Calu3 (cell line): ENCODE results near the gene C5orf46. TPM values are rescaled to one million over a fixed set of nuclear protein-coding genes. Genes with fewer than 3 reads are reported as not detected.

Experiments used
- BruUV-seq: library from RNA; stranded (reverse); fragments of 400-500 nt; replicated peaks from 2 replicates; lab custom pipeline; 2021; lab: Mats Ljungman, UMichigan
- CTCF ChIA-PET: fragments of 300-600 bp; sonication (Branson Sonifier 250); formaldehyde crosslinking; loops from one replicate; lab custom pipeline; 2022; ENCODE audit warnings: antibody characterized with exemption; lab: Charles Lee
- DNase-seq: peaks from one replicate; pipeline ENCODE4 v3.0.0; 2022
- H3K27ac Mint-ChIP-seq: one replicate; pipeline ENCODE4 v1.8.0; 2022; ENCODE audit warnings: mixed read lengths; ENCODE audit not compliant: unreplicated experiment
- H3K27me3 Mint-ChIP-seq: one replicate; pipeline ENCODE4 v1.8.0; 2022; ENCODE audit warnings: mixed read lengths; ENCODE audit not compliant: unreplicated experiment
- H3K36me3 Mint-ChIP-seq: one replicate; pipeline ENCODE4 v1.8.0; 2022; ENCODE audit warnings: mild to moderate bottlenecking, moderate library complexity, mixed read lengths; ENCODE audit not compliant: insufficient read depth, unreplicated experiment
- H3K4me1 Mint-ChIP-seq: one replicate; pipeline ENCODE4 v1.8.0; 2022; ENCODE audit warnings: mild to moderate bottlenecking, low read depth, mixed read lengths; ENCODE audit not compliant: unreplicated experiment
- H3K4me3 Mint-ChIP-seq: one replicate; pipeline ENCODE4 v1.8.0; 2022; ENCODE audit warnings: mild to moderate bottlenecking, low read depth, moderate library complexity, mixed read lengths; ENCODE audit not compliant: unreplicated experiment
- H3K9me3 Mint-ChIP-seq: one replicate; pipeline ENCODE4 v1.8.0; 2022; ENCODE audit warnings: low read depth, mixed read lengths; ENCODE audit not compliant: unreplicated experiment
- intact Hi-C: fragments of 100-400 bp; cut with micrococcal nuclease; formaldehyde crosslinking; loops from one replicate; pipeline ENCODE4 v1.10.0; 2022; ENCODE audit not compliant: unreplicated experiment
- total RNA-seq: library from RNA; stranded (reverse); gene quantifications from 2 replicates; pipeline ENCODE4 v1.2.3, GENCODE V29; 2022
- TF ChIP-seq, protein P1 (sequence below): fragments of 200-600 bp; IDR thresholded peaks from one replicate; pipeline ENCODE4 v1.8.0; 2022; ENCODE audit warnings: antibody characterized with exemption; ENCODE audit not compliant: unreplicated experiment

The C5orf46 gene
- total RNA-seq, 1 experiment from 2014 or later, result 0.97 TPM

DNA sequence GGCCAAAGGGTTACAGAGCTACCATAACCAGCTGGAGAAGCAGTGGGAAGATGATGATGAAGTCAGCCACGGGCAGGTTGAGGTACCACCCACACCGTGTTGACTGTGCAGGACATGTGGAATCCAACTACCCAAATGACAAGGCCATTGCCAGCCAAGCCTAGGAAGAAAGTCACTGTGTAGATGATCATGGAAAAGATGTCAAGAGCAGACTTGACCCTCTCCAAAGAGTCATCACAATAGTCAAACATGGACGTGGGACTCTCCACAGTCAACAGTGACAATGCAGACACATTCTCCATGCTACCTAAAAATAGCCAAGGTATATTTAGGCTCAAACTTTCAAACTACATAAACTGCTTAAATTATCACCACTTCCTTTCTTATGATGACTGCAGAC lies 54.0 kb downstream of the C5orf46 start:
- H3K27ac Mint-ChIP-seq, result no peak overlapping the region
- peaks cover 50% of the 10 kb centered on the region for H3K4me1 Mint-ChIP-seq
- H3K36me3 Mint-ChIP-seq, result no peaks in the 10 kb centered on the region
- CTCF ChIA-PET, result no interaction called here
- H3K9me3 Mint-ChIP-seq, result peaks cover 3% of the 10 kb centered on the region
- no TSS peak for BruUV-seq
- intact Hi-C loops, result no loop called here
- H3K4me3 Mint-ChIP-seq, result no peak overlapping the region
- TF ChIP-seq, protein P1, sequence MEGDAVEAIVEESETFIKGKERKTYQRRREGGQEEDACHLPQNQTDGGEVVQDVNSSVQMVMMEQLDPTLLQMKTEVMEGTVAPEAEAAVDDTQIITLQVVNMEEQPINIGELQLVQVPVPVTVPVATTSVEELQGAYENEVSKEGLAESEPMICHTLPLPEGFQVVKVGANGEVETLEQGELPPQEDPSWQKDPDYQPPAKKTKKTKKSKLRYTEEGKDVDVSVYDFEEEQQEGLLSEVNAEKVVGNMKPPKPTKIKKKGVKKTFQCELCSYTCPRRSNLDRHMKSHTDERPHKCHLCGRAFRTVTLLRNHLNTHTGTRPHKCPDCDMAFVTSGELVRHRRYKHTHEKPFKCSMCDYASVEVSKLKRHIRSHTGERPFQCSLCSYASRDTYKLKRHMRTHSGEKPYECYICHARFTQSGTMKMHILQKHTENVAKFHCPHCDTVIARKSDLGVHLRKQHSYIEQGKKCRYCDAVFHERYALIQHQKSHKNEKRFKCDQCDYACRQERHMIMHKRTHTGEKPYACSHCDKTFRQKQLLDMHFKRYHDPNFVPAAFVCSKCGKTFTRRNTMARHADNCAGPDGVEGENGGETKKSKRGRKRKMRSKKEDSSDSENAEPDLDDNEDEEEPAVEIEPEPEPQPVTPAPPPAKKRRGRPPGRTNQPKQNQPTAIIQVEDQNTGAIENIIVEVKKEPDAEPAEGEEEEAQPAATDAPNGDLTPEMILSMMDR, result no peak
- no peaks in the 10 kb centered on the region for H3K27me3 Mint-ChIP-seq
- no peak for DNase-seq

DNA sequence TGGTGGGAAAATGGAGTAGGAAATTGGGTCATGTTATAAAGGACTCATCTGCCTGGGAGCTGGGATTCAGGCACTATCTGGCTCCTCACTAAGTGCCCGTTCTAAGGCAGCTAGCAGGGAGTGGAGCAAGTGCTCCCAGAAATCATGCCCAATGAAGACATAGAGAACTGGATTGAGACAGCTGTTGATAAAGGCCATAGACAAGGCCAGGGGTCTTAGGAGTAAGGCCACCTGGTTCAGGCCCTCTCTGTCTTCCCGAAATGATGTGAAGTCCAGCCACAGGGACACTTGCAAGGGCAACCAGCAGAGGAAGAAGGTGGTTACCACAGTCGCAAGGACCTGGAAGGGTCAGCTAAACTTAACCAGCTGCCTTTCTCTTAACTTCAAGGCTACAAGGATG lies 54.8 kb downstream of the C5orf46 start:
- no peak overlapping the region for H3K4me3 Mint-ChIP-seq
- H3K27me3 Mint-ChIP-seq, result no peaks in the 10 kb centered on the region
- CTCF ChIA-PET, result interaction anchor here (1.1 kb wide), 1 partner anchor 83 kb away, joined by 4 read pairs; no protein-coding TSS in a partner anchor
- H3K4me1 Mint-ChIP-seq, result peaks cover 47% of the 10 kb centered on the region
- intact Hi-C loops, result no loop called here
- no peak for DNase-seq
- TF ChIP-seq, protein P1, result no peak
- BruUV-seq, result no TSS peak
- H3K36me3 Mint-ChIP-seq, result no peaks in the 10 kb centered on the region
- peaks cover 3% of the 10 kb centered on the region for H3K9me3 Mint-ChIP-seq
- no peak overlapping the region for H3K27ac Mint-ChIP-seq

DNA sequence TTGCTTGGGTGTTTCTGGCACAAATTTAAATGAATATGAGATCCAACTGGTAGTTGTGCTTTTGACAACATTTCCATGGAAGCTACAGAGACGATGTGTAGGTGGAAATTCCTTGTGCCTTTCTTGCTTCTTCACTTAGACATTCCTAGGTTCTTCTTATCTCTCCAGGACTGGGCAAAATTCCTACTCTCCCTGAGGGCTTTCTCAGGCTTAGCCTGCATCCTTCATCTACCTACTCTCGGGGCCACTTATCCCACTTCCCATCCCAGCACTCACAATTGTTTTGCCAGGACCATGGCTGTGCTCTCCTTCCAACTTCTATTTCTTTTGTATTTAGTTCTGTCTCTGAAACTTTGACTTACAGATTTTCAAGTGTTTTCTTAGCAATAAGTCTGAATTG lies 57.1 kb downstream of the C5orf46 start:
- Mint-ChIP-seq H3K27me3 (no peaks in the 10 kb centered on the region), H3K4me3 (no peak overlapping the region), H3K9me3 (peaks cover 3% of the 10 kb centered on the region), H3K27ac (no peak overlapping the region), H3K36me3 (no peaks in the 10 kb centered on the region), H3K4me1 (peaks cover 31% of the 10 kb centered on the region)
- intact Hi-C loops, result no loop called here
- TF ChIP-seq, protein P1, result no peak
- BruUV-seq, result no TSS peak
- CTCF ChIA-PET, result interaction anchor here (0.6 to 1.0 kb wide), 2 partner anchors 11 to 115 kb away, joined by 3 read pairs; no protein-coding TSS in a partner anchor
- DNase-seq, result no peak

DNA sequence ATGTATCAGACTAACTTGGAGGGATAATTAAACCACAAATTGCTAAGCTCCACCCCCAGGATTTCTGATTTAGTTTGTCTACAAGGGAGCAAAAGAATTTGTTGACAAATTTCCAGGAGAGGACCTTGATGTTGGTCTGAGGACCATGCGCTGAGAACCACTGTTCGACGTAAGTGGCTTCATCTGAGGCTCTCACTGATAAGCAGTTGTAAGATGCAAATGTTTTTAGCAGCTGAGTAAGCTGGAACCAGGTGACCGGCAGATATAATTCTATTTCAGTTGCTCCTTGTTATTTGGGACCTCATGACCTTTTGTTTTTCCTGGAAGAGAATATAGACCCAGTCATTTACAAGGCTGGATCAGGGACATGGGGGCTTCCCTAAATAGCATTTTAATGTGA lies 60.7 kb downstream of the C5orf46 start:
- no peaks in the 10 kb centered on the region for H3K27me3 Mint-ChIP-seq
- H3K4me1 Mint-ChIP-seq, result peaks cover 22% of the 10 kb centered on the region
- H3K4me3 Mint-ChIP-seq, result no peak overlapping the region
- intact Hi-C loops, result no loop called here
- CTCF ChIA-PET, result no interaction called here
- H3K27ac Mint-ChIP-seq, result no peak overlapping the region
- BruUV-seq, result no TSS peak
- TF ChIP-seq, protein P1, result no peak
- no peak for DNase-seq
- no peaks in the 10 kb centered on the region for H3K36me3 Mint-ChIP-seq
- H3K9me3 Mint-ChIP-seq, result no peaks in the 10 kb centered on the region
